ENCODE data around the gene RNF157.

Gene RNF157

GRCh38 chr17:76240461-76241203 is at the start of gene RNF157:
Gene RNF157, minus strand, starts transcription at chr17:76240493. Its CDS starts 253 bp downstream, at chr17:76240240.
- peak; percentile 35 to 85 for DNase-seq

DNA sequence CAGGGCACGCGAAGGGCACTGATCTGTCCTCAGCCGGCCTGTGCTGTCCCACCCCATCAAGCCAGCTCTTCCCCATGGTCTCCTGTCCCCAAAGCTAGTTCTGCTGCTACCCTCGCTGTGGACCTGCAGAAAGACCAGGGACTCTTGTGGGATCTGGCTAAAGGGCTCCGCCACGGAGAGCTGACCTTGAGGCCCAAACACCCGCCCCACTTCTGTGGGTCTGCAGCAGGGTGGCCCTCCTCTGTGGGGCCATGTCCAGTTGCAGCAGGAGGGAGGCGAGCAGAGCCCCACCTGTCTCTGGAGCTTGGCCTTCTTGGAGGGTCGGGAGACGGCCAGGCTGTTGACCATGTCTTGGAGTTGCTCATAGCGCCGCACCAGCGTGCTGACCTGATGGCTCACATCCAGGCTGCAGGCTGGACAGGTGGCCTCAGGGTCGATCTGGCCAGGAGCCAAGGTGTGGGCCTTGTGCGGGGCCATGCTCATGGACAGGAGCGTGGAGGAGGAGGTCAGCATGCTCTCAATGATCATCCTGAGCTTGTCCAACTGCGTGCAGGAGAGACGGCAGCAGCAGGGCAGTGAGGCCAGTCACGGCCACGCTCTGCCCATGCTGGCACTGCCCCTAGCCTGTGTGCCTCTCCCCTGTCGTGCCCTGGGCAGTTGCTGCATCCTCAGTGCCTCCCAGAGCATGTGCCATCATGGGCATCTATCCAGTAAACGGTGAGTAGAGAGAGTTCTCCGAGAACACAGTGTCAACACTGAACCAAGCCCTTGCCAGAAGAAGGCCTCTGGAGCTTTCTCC is 41.5 kb upstream of the RNF157 start:
- DNase-seq: peak in 1 of 2 experiments; percentile 54

GRCh38 chr17:76280650-76281049 is 40.4 kb upstream of the RNF157 start:
- no peak for DNase-seq

DNA sequence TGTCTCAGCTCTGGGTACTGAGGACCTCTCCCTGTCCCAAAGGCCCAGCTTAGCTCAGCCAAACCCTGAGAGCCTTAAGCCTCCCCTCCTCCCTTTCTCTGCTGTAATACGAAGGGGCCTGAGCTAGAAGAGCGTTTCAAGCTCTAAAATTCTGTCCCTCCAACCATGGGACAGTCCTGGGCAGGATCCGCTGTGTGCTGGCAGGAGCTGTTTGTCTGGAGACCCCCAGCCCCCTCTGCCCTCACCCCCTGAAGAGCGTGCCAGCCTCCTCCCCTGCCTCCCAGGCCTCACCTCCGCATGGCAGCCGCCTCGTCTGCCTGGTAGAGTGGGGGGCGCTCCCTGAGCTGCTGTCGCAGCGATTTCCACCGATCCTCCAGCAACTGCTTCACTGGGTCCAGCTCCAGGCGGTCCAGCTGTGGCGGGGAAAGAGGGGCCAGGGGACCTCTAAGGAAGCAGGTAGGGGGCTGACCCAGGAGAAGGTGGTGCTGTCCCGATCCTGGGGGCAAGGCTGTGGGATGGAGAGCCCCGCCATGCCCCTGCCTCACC is 39.5 kb upstream of the RNF157 start:
- no peak for DNase-seq

DNA sequence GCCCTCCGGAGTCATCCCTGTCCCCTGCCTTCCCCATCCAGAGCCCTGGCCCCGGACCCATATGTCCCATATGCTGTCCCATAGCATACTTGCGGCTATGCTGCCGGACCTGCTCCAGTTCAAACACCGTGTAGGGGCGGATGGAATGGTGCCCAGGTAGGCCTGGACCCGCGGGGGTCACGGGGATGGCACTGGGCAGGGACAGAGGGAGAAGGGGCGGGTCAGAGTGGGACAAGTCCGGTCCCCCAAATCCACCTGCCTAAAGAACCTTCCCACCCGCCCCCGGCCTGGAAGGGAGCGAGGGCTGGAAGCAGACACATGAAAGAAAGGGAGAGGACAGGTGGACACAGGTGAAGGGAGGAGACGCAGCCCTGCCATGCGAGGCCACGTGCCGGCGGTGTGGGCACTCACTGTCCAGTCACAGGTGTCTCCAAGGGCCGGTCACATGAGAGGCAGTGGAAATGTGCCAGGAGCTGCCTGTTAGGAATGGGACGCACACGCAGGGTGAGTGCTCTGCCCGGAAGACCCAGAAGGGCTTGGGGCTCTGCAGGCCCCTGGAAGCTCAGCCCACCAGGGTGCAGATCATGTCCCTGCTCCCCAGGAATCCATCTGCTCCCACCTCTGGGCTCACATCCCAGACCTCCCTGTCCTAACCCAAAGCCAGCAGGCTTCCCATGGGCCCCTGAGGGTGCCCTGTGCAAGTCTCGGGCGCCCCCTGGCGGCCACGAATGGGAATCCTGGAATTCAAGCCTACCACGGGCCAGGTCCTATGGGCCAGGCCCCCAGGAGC is 38.9 kb upstream of the RNF157 start:
- peak; percentile 71 to 92 for DNase-seq

DNA sequence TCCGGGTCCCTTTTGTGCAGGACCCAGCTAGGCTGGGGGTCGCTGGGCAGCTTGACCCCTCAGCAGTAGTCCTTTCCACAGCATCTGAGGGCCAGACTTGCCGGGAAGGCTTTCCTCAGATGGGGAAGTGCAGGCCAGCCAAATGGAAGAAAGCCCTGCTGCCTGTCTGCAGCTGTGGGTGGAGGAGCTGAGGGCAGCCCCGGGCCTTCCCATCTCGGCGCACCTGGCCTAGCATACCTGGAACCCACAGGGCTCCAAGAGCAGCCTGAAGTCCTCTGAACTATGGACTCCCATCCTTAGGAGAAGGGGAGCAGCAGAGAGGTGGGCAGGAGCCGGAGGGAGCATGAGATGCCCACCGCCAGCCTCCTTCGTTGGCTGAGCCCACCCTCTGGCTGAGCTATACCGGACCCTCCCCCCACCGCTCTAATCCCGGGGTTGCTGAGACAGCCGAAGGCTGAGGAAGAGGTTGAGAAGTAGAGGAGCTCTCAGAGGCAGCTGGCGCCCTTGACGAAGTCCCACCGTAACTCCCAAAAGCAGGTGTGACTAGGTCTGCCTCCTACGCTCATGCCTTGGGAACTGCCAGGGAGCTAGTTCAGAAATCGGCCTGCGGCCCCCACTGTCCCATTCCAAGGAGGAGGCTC is 38.1 kb upstream of the RNF157 start:
- DNase-seq: no peak

DNA sequence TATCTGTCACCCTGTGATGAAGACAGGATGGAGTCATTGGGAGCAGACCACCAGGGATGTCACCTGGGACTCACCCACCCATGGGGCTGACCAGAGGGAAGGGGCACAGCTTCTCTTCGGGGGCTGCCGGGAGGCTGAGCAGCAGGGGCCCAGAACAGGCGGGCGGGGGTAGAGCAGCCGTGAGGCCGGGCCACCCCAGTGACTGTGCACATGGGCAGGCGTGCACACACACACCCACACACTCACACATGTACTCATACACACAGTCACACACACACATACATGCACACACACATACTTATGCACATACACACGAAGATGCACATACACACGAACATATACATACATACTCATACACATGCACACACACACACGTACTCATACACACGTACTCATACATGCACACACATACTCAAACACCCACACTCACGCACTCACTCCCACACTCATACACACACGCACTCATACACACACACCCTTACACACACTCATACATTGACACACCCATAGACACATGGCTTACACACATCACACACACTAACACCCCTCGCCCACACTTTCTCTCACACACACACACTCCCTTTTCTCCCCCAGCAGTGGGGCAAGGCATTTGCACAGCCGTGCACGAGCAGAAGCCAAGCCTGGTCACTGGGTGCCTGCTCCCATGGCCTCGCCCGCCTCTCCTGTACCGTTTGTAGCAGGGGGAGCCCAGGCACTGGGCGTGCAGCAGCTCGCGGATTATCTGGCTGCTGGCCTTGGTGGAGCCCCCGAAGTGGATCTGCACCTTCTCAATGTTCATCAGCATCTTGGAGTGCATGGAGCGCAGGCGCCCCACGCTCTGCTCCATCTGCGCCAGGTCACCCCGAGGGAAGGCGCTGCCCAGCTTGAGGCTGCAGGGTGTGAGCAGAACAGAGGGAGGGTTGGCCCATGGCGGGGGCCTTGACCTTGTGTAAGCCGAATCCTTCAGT is 37.3 kb upstream of the RNF157 start:
- no peak for DNase-seq

GRCh38 chr17:76276461-76277299 is 36.4 kb upstream of the RNF157 start:
- no peak for DNase-seq

- DNase-seq: no peak
These were observed 35.8 kb upstream of the RNF157 start for GRCh38 chr17:76276069-76276431.

GRCh38 chr17:76275382-76276068 is 35.2 kb upstream of the RNF157 start:
- no peak for DNase-seq

DNA sequence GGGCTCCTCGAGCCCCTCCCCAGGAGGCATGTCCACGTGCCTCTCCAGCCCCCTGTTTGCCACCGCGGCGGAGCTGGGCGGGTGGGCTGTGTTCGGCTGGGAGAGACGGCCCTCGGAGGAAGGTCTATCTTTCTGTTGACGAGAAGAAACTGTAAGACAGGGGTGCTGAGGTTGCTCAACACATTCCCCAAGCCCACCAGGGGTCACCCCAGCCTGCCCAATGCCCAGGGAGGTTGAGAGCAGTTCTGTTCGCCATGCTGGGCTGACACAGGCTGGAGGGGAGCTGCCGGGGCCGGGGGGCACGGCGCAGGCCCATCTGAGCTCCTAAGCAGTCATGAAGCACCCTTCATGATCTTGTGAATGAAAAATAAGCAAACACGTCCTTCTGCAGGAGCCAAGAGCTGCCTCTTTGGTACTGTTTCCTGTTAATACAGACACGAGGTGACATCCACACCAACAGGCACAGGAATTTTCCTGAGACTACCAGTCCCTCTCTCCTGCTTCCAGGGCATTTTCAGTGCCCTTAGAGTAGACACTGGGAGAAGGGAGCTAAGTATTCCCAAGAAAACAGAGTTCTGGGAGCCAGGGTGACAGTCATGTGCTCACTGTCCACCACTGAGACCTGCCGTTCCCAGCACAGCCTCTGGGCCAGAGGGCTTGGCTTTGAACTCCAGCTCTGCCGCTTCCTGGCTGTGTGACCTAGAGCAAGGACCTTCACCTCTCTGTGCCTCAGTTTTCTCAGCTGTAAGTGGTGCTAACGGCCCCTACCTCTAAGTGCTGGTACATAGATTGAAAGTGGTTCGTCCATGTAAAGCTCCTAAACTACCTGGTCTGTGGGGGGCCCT is 34.0 kb upstream of the RNF157 start:
- DNase-seq: no peak

DNA sequence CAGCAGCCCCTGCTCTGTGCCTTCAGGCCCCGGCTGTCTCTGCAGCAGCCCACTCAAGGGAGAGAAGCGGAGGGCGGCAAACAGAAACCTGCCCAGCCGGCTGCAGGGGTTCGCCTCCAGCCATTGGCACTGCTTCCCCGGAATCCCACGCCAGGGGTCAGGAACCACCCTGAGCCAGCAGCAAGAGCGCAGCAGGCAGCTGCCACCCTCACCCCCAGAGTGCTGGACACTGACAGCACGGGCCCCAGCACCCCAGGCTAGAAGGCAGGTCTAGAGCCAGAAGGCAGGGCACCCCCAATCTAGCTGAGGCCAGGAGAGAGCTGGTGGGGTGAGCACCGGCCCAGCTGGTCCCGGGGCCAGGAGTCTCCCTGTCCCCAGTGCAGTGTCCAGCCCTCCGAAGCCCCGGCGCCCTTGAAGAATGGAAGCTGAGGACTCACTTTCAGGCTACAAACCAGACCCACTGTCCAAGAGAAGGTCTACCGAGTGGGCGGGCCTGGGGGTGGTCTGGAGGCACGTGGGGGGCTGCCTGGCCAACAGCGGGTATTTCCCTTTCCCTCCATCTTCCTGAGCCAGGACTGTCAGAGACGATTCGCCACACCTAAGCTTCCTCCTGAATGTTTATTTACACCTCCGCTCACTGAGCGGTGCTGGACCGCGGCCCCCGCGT is 33.3 kb upstream of the RNF157 start:
- DNase-seq: no peak

DNA sequence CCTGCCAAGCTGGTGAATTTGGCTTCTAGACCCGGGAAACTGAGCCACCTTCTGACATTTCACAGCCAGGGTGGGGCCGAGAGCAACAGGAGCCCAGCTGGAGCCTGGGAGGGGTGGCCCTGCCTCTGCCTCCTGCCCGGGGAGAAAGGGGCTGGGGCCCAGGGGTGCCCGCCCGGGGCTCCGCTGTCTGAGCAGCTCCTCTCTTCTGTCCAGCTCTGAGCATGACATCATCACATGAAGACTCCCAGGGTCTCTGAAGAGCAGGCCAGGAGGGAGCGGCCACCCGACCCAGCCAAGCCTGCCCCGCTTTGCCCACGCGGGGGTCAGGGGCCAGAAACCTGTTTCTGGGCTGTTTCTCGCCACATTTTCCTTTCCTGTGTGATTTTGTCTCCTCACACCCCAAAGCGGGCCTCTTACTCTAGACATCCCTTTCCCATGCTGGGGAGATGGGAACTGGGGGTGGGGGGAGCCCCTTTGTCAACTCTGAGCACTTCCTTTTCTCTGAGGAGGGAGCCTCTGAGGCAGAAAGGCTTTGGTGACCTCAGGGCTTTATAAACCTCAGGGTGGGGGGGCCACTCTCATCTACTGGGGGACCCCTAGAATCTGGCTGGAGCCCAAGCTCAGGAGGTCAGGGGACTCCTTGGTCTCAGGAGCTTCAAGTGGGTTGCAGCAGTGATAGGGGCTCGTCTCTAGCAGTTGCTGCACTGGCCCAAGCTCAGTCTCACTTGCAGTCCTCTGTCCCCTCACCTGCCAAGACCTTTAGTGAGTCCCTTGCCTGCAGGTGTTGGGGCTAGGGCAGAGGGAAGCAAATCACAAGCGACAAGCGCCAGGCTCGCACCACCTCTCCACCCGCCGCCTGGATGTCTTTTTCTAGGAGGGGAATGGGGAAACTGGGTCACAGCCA is 32.5 kb upstream of the RNF157 start:
- DNase-seq: no peak

GRCh38 chr17:76271669-76272540 is 31.6 kb upstream of the RNF157 start:
- no peak for DNase-seq

DNA sequence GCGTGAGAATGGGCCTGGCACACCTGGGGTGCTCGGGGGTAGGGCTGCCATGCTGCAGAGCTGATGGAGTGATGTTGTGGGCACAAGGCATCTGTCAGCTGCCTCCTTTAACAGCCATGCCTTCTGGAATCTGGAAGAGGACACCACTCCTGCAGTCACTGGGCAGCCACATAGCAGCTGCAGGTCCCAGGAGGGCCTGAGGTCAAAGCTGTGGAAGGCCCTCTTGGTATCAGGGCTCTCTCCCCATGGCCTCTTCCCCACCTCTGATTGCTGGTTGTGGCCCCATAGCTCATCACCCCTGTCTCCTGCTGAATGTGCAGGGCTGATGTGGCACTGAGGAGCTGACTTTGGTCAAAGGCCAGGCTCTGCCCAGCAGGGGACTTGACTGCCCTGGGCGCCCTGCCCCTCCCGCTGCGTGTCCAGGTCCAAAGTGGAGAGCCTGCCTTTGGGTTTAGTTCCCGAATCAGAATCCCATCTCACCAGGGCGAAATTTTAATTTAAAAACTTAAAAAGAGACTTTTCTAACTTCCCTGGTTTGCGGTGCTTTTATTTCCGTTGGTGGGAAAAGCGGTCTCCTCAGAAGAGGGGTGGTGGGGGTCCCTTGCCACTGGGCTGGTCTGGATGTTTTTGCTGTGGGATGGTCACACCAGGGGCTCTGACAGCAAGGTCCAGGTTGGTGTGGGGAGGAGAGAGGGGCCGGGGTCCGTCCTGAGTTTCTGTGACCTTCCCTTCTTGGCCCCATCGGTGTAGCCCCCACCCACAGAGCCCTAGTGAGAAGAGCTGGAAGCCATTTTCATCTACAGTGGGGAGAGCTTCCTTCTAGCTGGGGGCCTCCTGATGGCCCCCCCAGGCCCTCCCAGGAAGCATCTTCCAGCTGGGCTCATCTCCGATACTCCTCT is 30.7 kb upstream of the RNF157 start:
- no peak for DNase-seq

All from NCI-H446 (cell line).